GM19238 (cell line): ENCODE data around the gene SMIM22.

ENCODE experiments used
- DNase-seq: peaks from one replicate; pipeline ENCODE4 v3.0.0; 2011; ENCODE audit warnings: low spot score; ENCODE audit not compliant: insufficient read length

The SMIM22 gene

GRCh38 chr16:4795828-4796572 lies 831 bp downstream of the SMIM22 start:
- no peak for DNase-seq

GRCh38 chr16:4796982-4797804 lies 2.0 kb downstream of the SMIM22 start:
- no peak for DNase-seq

GRCh38 chr16:4797805-4798252 lies 2.7 kb downstream of the SMIM22 start:
- no peak for DNase-seq

- no peak for DNase-seq
Observed at GRCh38 chr16:4798456-4798855, 3.3 kb downstream of the SMIM22 start.

GRCh38 chr16:4799171-4799855 lies 4.1 kb downstream of the SMIM22 start:
- no peak for DNase-seq

- DNase-seq, result peak; percentile 53
Observed at GRCh38 chr16:4800290-4801041, 5.3 kb downstream of the SMIM22 start.

- no peak for DNase-seq
Observed at GRCh38 chr16:4801051-4801961, 6.1 kb downstream of the SMIM22 start.

GRCh38 chr16:4801962-4802658 lies 6.9 kb downstream of the SMIM22 start, which contains the start of gene ROGDI:
ROGDI (minus strand) TSS chr16:4802633; CDS start chr16:4802571, 62 bp downstream.
- DNase-seq, result peak; percentile 71

- DNase-seq, result peak; percentile 99
Observed at GRCh38 chr16:4802659-4803287, 7.6 kb downstream of the SMIM22 start.

- no peak for DNase-seq
Observed at GRCh38 chr16:4803401-4803844, 8.3 kb downstream of the SMIM22 start.

GRCh38 chr16:4803898-4804762 lies 9.0 kb downstream of the SMIM22 start:
- no peak for DNase-seq

- no peak for DNase-seq
Observed at GRCh38 chr16:4805231-4805630, 10.1 kb downstream of the SMIM22 start.

GRCh38 chr16:4806280-4806679 lies 11.1 kb downstream of the SMIM22 start:
- no peak for DNase-seq

- no peak for DNase-seq
Observed at GRCh38 chr16:4811242-4811641, 16.1 kb downstream of the SMIM22 start.

GRCh38 chr16:4811773-4812172 lies 16.6 kb downstream of the SMIM22 start:
- no peak for DNase-seq

- no peak for DNase-seq
Observed at GRCh38 chr16:4813251-4814003, 18.3 kb downstream of the SMIM22 start.

GRCh38 chr16:4814046-4814445 lies 18.9 kb downstream of the SMIM22 start:
- no peak for DNase-seq
